HL-60 (cell line): Measurements from ENCODE around the gene RAI1.

Experiments
- DNase-seq, 2 experiments: peaks; one replicate each; pipeline ENCODE4 v3.0.0-alpha.2; 2010 to 2020; ENCODE audit warnings: low read depth in 1 of 2, low spot score in 1 of 2
- H3K27ac ChIP-seq: fragments of 250-450 bp; sonication (Bioruptor Pico); replicated peaks from 2 replicates; pipeline ENCODE4 v1.5.1; 2020; ENCODE audit warnings: mild to moderate bottlenecking, moderate library complexity
- H3K27me3 ChIP-seq: fragments of 250-450 bp; sonication (Bioruptor Pico); 2 replicates; pipeline ENCODE4 v1.5.1; 2021; ENCODE audit warnings: mild to moderate bottlenecking, moderate library complexity; ENCODE audit not compliant: insufficient read depth, poor library complexity, severe bottlenecking
- H3K4me3 ChIP-seq: replicated peaks from 2 replicates; pipeline ENCODE4 v1.5.1; 2011; ENCODE audit warnings: mild to moderate bottlenecking, control low read depth, low read length; ENCODE audit not compliant: insufficient read depth
- GABPA ChIP-seq: IDR thresholded peaks from 2 replicates; pipeline ENCODE4 v1.6.1; 2012; ENCODE audit warnings: low read depth
- POLR2AphosphoS5 ChIP-seq: IDR thresholded peaks from 2 replicates; pipeline ENCODE4 v1.6.1; 2012; ENCODE audit warnings: low read depth
- SPI1 ChIP-seq: IDR thresholded peaks from 2 replicates; pipeline ENCODE4 v1.6.1; 2012; ENCODE audit warnings: low read depth, mild to moderate bottlenecking, borderline replicate concordance
- TF ChIP-seq, protein P1 (sequence below): IDR thresholded peaks from one replicate; pipeline ENCODE4 v1.5.1; 2011; ENCODE audit warnings: low read length, control low read depth, inconsistent platforms; ENCODE audit not compliant: insufficient read depth
- TF ChIP-seq, protein P2 (sequence below): IDR thresholded peaks from 2 replicates; pipeline ENCODE4 v1.6.1; 2012; ENCODE audit warnings: low read depth; ENCODE audit not compliant: insufficient replicate concordance

The RAI1 gene

DNA sequence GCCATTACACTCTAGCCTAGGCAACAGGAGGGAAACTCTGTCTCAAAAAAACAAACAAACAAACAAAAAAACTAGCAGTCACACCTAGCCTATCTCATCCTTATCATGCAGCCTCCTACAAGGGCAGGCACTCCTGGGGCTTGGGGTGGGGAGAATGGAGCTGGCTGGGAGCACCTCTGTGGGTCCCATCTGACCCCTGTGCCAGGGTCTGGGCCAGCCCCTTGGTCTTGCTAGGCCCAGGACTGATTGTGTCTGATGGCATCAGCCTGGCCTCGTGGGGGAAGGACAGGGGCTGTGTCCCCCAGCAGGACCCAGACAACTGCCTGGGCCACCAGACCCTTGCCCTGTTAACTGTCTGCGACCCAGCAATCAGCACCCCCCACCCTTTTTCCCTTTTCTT, 105.7 kb downstream of the RAI1 start:
- Histone ChIP-seq H3K27me3 (no peaks in the 10 kb centered on the region), H3K4me3 (no peak overlapping the region), H3K27ac (no peak overlapping the region)
- no peak for TF ChIP-seq POLR2AphosphoS5
- DNase-seq: no peak

DNA sequence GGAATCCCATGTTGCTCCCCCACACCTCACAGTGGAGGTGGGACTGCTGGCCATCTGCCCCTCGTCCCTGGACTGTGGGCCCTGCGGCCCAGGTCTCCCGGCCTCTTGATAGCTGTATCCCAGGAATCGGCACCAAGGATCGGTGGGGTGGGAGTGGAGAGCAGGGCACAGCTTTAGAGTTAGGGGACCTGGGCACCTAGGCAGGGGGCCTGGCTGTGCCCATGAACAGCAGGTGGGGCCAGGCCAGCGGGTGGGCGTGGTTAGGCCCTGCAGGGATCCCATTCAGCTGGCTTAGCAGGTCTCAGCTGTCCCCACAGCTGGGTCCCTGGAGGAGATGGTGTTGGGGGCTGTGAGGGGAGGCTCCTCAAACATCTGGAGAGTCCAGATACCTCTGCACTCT, 106.3 kb downstream of the RAI1 start:
- Histone ChIP-seq H3K27ac (no peak overlapping the region), H3K4me3 (no peak overlapping the region), H3K27me3 (no peaks in the 10 kb centered on the region)
- no peak for DNase-seq
- TF ChIP-seq GABPA (no peak), SPI1 (no peak), POLR2AphosphoS5 (no peak)
- TF ChIP-seq, protein P1, sequence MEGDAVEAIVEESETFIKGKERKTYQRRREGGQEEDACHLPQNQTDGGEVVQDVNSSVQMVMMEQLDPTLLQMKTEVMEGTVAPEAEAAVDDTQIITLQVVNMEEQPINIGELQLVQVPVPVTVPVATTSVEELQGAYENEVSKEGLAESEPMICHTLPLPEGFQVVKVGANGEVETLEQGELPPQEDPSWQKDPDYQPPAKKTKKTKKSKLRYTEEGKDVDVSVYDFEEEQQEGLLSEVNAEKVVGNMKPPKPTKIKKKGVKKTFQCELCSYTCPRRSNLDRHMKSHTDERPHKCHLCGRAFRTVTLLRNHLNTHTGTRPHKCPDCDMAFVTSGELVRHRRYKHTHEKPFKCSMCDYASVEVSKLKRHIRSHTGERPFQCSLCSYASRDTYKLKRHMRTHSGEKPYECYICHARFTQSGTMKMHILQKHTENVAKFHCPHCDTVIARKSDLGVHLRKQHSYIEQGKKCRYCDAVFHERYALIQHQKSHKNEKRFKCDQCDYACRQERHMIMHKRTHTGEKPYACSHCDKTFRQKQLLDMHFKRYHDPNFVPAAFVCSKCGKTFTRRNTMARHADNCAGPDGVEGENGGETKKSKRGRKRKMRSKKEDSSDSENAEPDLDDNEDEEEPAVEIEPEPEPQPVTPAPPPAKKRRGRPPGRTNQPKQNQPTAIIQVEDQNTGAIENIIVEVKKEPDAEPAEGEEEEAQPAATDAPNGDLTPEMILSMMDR: no peak
- TF ChIP-seq, protein P2, sequence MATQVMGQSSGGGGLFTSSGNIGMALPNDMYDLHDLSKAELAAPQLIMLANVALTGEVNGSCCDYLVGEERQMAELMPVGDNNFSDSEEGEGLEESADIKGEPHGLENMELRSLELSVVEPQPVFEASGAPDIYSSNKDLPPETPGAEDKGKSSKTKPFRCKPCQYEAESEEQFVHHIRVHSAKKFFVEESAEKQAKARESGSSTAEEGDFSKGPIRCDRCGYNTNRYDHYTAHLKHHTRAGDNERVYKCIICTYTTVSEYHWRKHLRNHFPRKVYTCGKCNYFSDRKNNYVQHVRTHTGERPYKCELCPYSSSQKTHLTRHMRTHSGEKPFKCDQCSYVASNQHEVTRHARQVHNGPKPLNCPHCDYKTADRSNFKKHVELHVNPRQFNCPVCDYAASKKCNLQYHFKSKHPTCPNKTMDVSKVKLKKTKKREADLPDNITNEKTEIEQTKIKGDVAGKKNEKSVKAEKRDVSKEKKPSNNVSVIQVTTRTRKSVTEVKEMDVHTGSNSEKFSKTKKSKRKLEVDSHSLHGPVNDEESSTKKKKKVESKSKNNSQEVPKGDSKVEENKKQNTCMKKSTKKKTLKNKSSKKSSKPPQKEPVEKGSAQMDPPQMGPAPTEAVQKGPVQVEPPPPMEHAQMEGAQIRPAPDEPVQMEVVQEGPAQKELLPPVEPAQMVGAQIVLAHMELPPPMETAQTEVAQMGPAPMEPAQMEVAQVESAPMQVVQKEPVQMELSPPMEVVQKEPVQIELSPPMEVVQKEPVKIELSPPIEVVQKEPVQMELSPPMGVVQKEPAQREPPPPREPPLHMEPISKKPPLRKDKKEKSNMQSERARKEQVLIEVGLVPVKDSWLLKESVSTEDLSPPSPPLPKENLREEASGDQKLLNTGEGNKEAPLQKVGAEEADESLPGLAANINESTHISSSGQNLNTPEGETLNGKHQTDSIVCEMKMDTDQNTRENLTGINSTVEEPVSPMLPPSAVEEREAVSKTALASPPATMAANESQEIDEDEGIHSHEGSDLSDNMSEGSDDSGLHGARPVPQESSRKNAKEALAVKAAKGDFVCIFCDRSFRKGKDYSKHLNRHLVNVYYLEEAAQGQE: no peak

DNA sequence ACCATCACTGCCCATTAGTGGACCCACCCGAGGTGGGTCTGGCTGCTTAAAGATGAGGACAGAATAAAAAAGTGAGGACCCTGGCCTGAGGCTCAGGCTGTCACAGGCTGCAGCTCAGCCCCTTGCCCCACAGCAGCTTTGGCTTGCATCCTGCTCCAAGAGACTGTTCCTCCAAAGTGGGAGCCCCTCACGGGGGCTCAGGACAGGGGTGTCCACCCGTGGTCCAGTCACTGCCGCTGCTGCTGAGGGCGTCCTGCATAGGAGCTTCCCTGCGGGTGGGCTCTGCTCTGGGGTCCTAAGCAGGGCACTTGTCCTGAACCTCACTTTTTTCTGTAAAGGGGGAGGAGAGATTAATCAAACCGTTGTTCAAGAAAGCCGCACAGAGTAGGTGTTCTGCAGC, 107.7 kb downstream of the RAI1 start:
- H3K27ac ChIP-seq: no peak overlapping the region
- no peak overlapping the region for H3K4me3 ChIP-seq
- H3K27me3 ChIP-seq: no peaks in the 10 kb centered on the region
- TF ChIP-seq GABPA: no peak
- TF ChIP-seq, protein P2: no peak
- TF ChIP-seq, protein P1: no peak
- no peak for TF ChIP-seq SPI1
- TF ChIP-seq POLR2AphosphoS5: no peak
- DNase-seq: no peak

DNA sequence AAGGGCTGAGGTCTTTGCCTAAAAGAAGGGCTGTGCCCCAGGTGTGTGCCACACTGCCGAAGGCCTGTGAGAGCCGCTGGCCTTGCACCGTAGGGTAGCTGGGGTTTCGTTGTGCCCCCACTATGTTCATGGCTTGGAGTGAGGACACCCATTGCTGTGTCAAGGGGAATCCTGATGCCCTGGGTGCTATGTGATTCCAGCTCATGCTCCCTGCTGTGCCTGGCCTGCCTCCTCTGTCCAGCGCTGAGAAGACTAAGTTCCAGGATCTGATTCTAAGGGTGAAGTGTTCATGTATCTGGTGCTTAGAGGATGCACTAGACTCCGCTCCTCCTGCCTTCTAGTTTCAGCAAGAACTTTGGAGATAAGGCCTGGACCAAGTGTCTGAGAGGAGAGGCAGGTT, 108.2 kb downstream of the RAI1 start:
- no peak for TF ChIP-seq SPI1
- TF ChIP-seq GABPA: no peak
- no peak for TF ChIP-seq POLR2AphosphoS5
- TF ChIP-seq, protein P1: no peak
- TF ChIP-seq, protein P2: no peak
- Histone ChIP-seq H3K27ac (no peak overlapping the region), H3K4me3 (no peak overlapping the region), H3K27me3 (no peaks in the 10 kb centered on the region)
- no peak for DNase-seq
